Measurements from ENCODE around the gene PRKCH. TPM values are rescaled to one million over a fixed set of nuclear protein-coding genes. Genes with fewer than 3 reads are reported as not detected.

Gene PRKCH
- total and polyA plus RNA-seq, 10 of the 15 experiments (the other 5 are each of a cell fraction or from before 2014, with no cell fraction given): 10.7 to 140 (median 33.2) TPM

DNA sequence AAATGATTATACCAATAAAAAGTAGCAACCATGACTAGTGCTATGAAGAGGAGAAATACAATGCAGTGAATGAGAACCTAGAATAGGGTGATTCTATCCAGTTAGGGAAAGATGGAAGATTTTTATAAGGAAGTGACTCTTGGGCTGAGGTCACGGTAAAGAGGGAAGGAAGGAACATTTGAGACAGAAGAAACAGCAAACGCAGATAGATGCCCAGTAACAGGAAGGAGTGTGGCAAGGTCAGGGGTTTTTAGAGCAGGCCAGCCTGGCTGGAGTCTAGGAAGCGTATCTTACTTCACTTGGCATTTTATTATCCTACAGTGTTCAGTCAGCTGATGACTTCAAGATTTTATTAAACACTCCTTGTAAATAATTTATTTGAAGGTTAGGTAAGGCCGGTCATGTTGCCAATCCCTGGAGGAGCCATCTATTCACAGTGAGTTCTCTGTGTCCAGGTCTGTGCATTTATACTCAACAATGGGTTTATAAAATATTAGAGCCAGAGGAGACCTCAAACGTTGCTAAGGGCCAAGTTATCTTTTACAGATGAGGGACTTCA, 170.6 kb downstream of the PRKCH start:
- no peak for TF ChIP-seq HDAC2 (IDR thresholded peaks at IDR 0.05)
- no peak for TF ChIP-seq LARP7 (IDR thresholded peaks at IDR 0.05)
- no peak for TF ChIP-seq ESRRA (IDR thresholded peaks at IDR 0.05; ENCODE audit: low read length)
- TF ChIP-seq, protein P1, sequence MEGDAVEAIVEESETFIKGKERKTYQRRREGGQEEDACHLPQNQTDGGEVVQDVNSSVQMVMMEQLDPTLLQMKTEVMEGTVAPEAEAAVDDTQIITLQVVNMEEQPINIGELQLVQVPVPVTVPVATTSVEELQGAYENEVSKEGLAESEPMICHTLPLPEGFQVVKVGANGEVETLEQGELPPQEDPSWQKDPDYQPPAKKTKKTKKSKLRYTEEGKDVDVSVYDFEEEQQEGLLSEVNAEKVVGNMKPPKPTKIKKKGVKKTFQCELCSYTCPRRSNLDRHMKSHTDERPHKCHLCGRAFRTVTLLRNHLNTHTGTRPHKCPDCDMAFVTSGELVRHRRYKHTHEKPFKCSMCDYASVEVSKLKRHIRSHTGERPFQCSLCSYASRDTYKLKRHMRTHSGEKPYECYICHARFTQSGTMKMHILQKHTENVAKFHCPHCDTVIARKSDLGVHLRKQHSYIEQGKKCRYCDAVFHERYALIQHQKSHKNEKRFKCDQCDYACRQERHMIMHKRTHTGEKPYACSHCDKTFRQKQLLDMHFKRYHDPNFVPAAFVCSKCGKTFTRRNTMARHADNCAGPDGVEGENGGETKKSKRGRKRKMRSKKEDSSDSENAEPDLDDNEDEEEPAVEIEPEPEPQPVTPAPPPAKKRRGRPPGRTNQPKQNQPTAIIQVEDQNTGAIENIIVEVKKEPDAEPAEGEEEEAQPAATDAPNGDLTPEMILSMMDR (IDR thresholded peaks at IDR 0.05 in 2 of 3, conservative IDR thresholded peaks at IDR 0.05 in 1 of 3; ENCODE audit: control insufficient read depth in 2 of 3, extremely low read depth in 1 of 3, insufficient read depth in 1 of 3, low read depth in 3 of 3, low read length in 3 of 3): no peak
- TF ChIP-seq PRDM15 (CRISPR knock-in tag; IDR thresholded peaks at IDR 0.05): no peak
- TF ChIP-seq CEBPB (IDR thresholded peaks at IDR 0.05; ENCODE audit: borderline replicate concordance in 1 of 2, low read depth in 2 of 2, low read length in 2 of 2): no peak
- no peak overlapping the region for H3K9ac ChIP-seq (ENCODE audit: control insufficient read depth, insufficient read depth, low read length)
- H3K9me3 ChIP-seq (replicated peaks; ENCODE audit: control insufficient read depth, insufficient read depth, low read length): no peaks in the 10 kb centered on the region
- no peaks in the 10 kb centered on the region for H4K20me1 ChIP-seq (ENCODE audit: control insufficient read depth, insufficient read depth)
- WGBS (ENCODE audit: insufficient coverage, insufficient replicate concordance, low lambda C conversion rate, missing lambda C conversion rate): 84% methylated on average over 5 of the region's 5 CpGs
- intact Hi-C loops (cut with micrococcal nuclease; ENCODE audit: unreplicated experiment) (no loop called here), in situ Hi-C loops (cut with MboI) (no loop called here)
- BruUV-seq (replicated peaks): no TSS peak
- H3K4me2 ChIP-seq (ENCODE audit: control insufficient read depth, insufficient read depth): no peak overlapping the region
- SMC1A ChIA-PET (ENCODE audit: uncharacterized antibody, unreplicated experiment): interaction anchor here (0.6 to 2.0 kb wide), 6 partner anchors 9 to 345 kb away, joined by 3 to 11 read pairs (median 4); no protein-coding TSS in a partner anchor
- H3K27ac ChIP-seq (ENCODE audit: control insufficient read depth, insufficient read depth): no peak overlapping the region
- H2AFZ ChIP-seq (ENCODE audit: control insufficient read depth, low read depth, low read length): no peak overlapping the region
- H3K4me3 ChIP-seq: no peak overlapping the region
- no peak for ATAC-seq
- CTCF ChIA-PET: interaction anchor here (0.6 to 1.7 kb wide), 4 partner anchors 8 to 346 kb away, joined by 3 to 5 read pairs (median 4); no protein-coding TSS in a partner anchor
- no peaks in the 10 kb centered on the region for H3K4me1 ChIP-seq (ENCODE audit: control insufficient read depth, insufficient read depth, low read length)
- peaks cover 12 to 21% of the 10 kb centered on the region in 2 experiments for H3K36me3 ChIP-seq (ENCODE audit: control insufficient read depth in 2 of 2, insufficient read depth in 2 of 2, low read length in 1 of 2)
- DNase-seq (ENCODE audit: low read depth, low spot score): no peak
- H3K27me3 ChIP-seq (replicated peaks in 1 of 2; ENCODE audit: control insufficient read depth in 2 of 2, insufficient read depth in 2 of 2, low read length in 1 of 2): no peaks in the 10 kb centered on the region
- FAIRE-seq: no peak
- H3K79me2 ChIP-seq (ENCODE audit: control insufficient read depth, insufficient read depth, low read length): no peaks in the 10 kb centered on the region
- RAD21 ChIA-PET (ENCODE audit: unreplicated experiment): interaction anchor here (0.6 to 1.5 kb wide), 4 partner anchors 10 to 16 kb away, joined by 3 to 4 read pairs (median 3); no protein-coding TSS in a partner anchor
- POLR2A ChIA-PET: no interaction called here

All from GM12878 (cell line).